GM11168 (cell line): ENCODE results near the gene ATM.

Experiments
- in situ Hi-C: fragments of 300-500 bp; cut with MboI; formaldehyde crosslinking; loops from one replicate; pipeline ENCODE4 v1.12.0; 2022; ENCODE audit warnings: low sequenced_read_pairs; ENCODE audit not compliant: unreplicated experiment

The ATM gene

GRCh38 chr11:108222574-108223347, at the start of gene ATM, which contains the start of gene NPAT:
ATM (plus strand) TSS chr11:108223067; CDS start chr11:108227625, 4,558 bp downstream.
NPAT (minus strand) TSS chr11:108222638; CDS start chr11:108222536, 102 bp downstream.
- in situ Hi-C loops, result no loop called here

GRCh38 chr11:108177570-108177969, 45.3 kb upstream of the ATM start:
- in situ Hi-C loops, result no loop called here

GRCh38 chr11:108193725-108194124, 29.1 kb upstream of the ATM start:
- in situ Hi-C loops, result no loop called here

- in situ Hi-C loops, result no loop called here
These were observed 26.0 kb upstream of the ATM start for GRCh38 chr11:108196901-108197300.

GRCh38 chr11:108197351-108197750, 25.5 kb upstream of the ATM start:
- in situ Hi-C loops, result no loop called here

GRCh38 chr11:108198833-108199232, 24.0 kb upstream of the ATM start:
- in situ Hi-C loops, result no loop called here

GRCh38 chr11:108199446-108200321, 23.2 kb upstream of the ATM start:
- in situ Hi-C loops, result no loop called here

GRCh38 chr11:108203075-108203474, 19.8 kb upstream of the ATM start:
- in situ Hi-C loops, result no loop called here

GRCh38 chr11:108204376-108204775, 18.5 kb upstream of the ATM start:
- in situ Hi-C loops, result no loop called here

- in situ Hi-C loops, result no loop called here
These were observed 17.9 kb upstream of the ATM start for GRCh38 chr11:108204929-108205499.

GRCh38 chr11:108206171-108206570, 16.7 kb upstream of the ATM start:
- in situ Hi-C loops, result no loop called here

- in situ Hi-C loops, result no loop called here
These were observed 15.7 kb upstream of the ATM start for GRCh38 chr11:108206969-108207682.

- in situ Hi-C loops, result no loop called here
These were observed 15.2 kb upstream of the ATM start for GRCh38 chr11:108207683-108208060.

GRCh38 chr11:108210441-108210840, 12.4 kb upstream of the ATM start:
- in situ Hi-C loops, result no loop called here

GRCh38 chr11:108213784-108214183, 9.1 kb upstream of the ATM start:
- in situ Hi-C loops, result no loop called here

GRCh38 chr11:108216988-108217387, 5.9 kb upstream of the ATM start:
- in situ Hi-C loops, result no loop called here

GRCh38 chr11:108218455-108218854, 4.4 kb upstream of the ATM start:
- in situ Hi-C loops, result no loop called here

- in situ Hi-C loops, result no loop called here
These were observed 3.7 kb upstream of the ATM start for GRCh38 chr11:108218912-108219783.

- in situ Hi-C loops, result no loop called here
These were observed 2.0 kb upstream of the ATM start for GRCh38 chr11:108220721-108221336.
